Neural cell (in vitro differentiated cells): ENCODE results near the gene CACNA1E. TPM values are rescaled to one million over a fixed set of nuclear protein-coding genes. Genes with fewer than 3 reads are reported as not detected.

ENCODE experiments used
- H2AFZ ChIP-seq: fragments of 200-600, 300-800 bp; sonication (generic), shearing (Covaris generic); 2 replicates; pipeline ENCODE4 v1.6.0; 2014; ENCODE audit warnings: low read depth, mild to moderate bottlenecking, antibody characterized with exemption, low read length, moderate library complexity
- H3F3A ChIP-seq: fragments of 200-600 bp; shearing (Covaris generic); 2 replicates; pipeline ENCODE4 v1.6.1; 2016; ENCODE audit warnings: mild to moderate bottlenecking, moderate library complexity, mixed read lengths, antibody characterized with exemption, low read length; ENCODE audit not compliant: insufficient read depth, poor library complexity, severe bottlenecking
- H3K27ac ChIP-seq: fragments of 200-600, 300-800 bp; sonication (generic), shearing (Covaris generic); 2 replicates; pipeline ENCODE4 v1.5.1; 2014; ENCODE audit warnings: mild to moderate bottlenecking, low read length, moderate library complexity
- H3K27me3 ChIP-seq: fragments of 300-800, 200-600 bp; sonication (generic), shearing (Covaris generic); 2 replicates; pipeline ENCODE4 v1.6.0; 2014; ENCODE audit warnings: mild to moderate bottlenecking, low read depth, low read length, moderate library complexity; ENCODE audit not compliant: insufficient read depth
- H3K36me3 ChIP-seq: fragments of 300-800, 200-600 bp; sonication (generic), shearing (Covaris generic); 2 replicates; pipeline ENCODE4 v1.5.1; 2014; ENCODE audit warnings: mild to moderate bottlenecking, antibody characterized with exemption, low read length, moderate library complexity; ENCODE audit not compliant: insufficient read depth
- H3K4me2 ChIP-seq: fragments of 300-800, 200-600 bp; sonication (generic), shearing (Covaris generic); 2 replicates; pipeline ENCODE4 v1.6.0; 2014; ENCODE audit warnings: mild to moderate bottlenecking, low read length
- H3K4me3 ChIP-seq: fragments of 300-800, 200-600 bp; sonication (generic), shearing (Covaris generic); 2 replicates; pipeline ENCODE4 v1.5.1; 2014; ENCODE audit warnings: mild to moderate bottlenecking, low read length, moderate library complexity
- H3K79me2 ChIP-seq: fragments of 200-600 bp; shearing (Covaris generic); replicated peaks from 2 replicates; pipeline ENCODE4 v1.6.0; 2014; ENCODE audit warnings: mild to moderate bottlenecking, low read length, moderate library complexity; ENCODE audit not compliant: insufficient read depth
- H3K9ac ChIP-seq: fragments of 300-800, 200-600 bp; sonication (generic), shearing (Covaris generic); 2 replicates; pipeline ENCODE4 v1.6.1; 2016; ENCODE audit warnings: mild to moderate bottlenecking, low read length, mixed read lengths
- H3K9me2 ChIP-seq: fragments of 200-600 bp; shearing (Covaris generic); 2 replicates; pipeline ENCODE4 v1.6.1; 2016; ENCODE audit warnings: mild to moderate bottlenecking, low read length, mixed read lengths; ENCODE audit not compliant: insufficient read depth
- H3K9me3 ChIP-seq: fragments of 200-600, 300-800 bp; sonication (generic), shearing (Covaris generic); 2 replicates; pipeline ENCODE4 v1.6.1; 2016; ENCODE audit warnings: mild to moderate bottlenecking, mixed run types, low read length, moderate library complexity, mixed read lengths
- H4K20me1 ChIP-seq: fragments of 200-600 bp; shearing (Covaris generic); 2 replicates; pipeline ENCODE4 v1.6.1; 2016; ENCODE audit warnings: mild to moderate bottlenecking, mixed run types; ENCODE audit not compliant: insufficient read depth
- EP300 ChIP-seq: fragments of 450-650 bp; conservative IDR thresholded peaks from 2 replicates; pipeline ENCODE4 v1.6.1; 2014; ENCODE audit warnings: antibody characterized with exemption, mild to moderate bottlenecking, moderate library complexity; ENCODE audit not compliant: poor library complexity, severe bottlenecking
- EZH2 ChIP-seq: fragments of 200-600, 300-800 bp; shearing (Covaris generic), sonication (generic); IDR thresholded peaks from 2 replicates; pipeline ENCODE4 v1.6.1; 2014; ENCODE audit warnings: antibody characterized with exemption, low read length, borderline replicate concordance, mild to moderate bottlenecking; ENCODE audit not compliant: insufficient read depth, poor library complexity, severe bottlenecking
- MXI1 ChIP-seq: fragments of 450-650 bp; conservative IDR thresholded peaks from 2 replicates; pipeline ENCODE4 v1.6.1; 2014; ENCODE audit warnings: antibody characterized with exemption, mild to moderate bottlenecking; ENCODE audit not compliant: poor library complexity, severe bottlenecking
- POLR2AphosphoS5 ChIP-seq: IDR thresholded peaks from 2 replicates; pipeline ENCODE4 v1.6.1; 2012
- RAD21 ChIP-seq: fragments of 450-650 bp; conservative IDR thresholded peaks from 2 replicates; pipeline ENCODE4 v1.6.1; 2014; ENCODE audit warnings: antibody characterized with exemption, mild to moderate bottlenecking, moderate library complexity
- SMC3 ChIP-seq: fragments of 450-650 bp; conservative IDR thresholded peaks from 2 replicates; pipeline ENCODE4 v1.6.1; 2014; ENCODE audit warnings: antibody characterized with exemption, mild to moderate bottlenecking, moderate library complexity; ENCODE audit not compliant: poor library complexity
- TAF1 ChIP-seq: IDR thresholded peaks from 2 replicates; pipeline ENCODE4 v1.6.1; 2012; ENCODE audit warnings: low read depth
- polyA plus RNA-seq: library from polyadenylated mRNA; depleted of rRNA; stranded (reverse); fragments of >200 nt; gene quantifications from 2 replicates; pipeline ENCODE4 v1.2.3, GENCODE V29; 2014
- TF ChIP-seq, protein P1 (sequence below): IDR thresholded peaks from 2 replicates; pipeline ENCODE4 v1.6.1; 2012; ENCODE audit warnings: borderline replicate concordance
- TF ChIP-seq, protein P2 (sequence below): fragments of 450-650 bp; IDR thresholded peaks from 2 replicates; pipeline ENCODE4 v1.5.1; 2014; ENCODE audit warnings: antibody characterized with exemption, mild to moderate bottlenecking, moderate library complexity; ENCODE audit not compliant: poor library complexity, severe bottlenecking

CACNA1E gene
- polyA plus RNA-seq, 1 donor from 2014 or later = 29.5 TPM

DNA sequence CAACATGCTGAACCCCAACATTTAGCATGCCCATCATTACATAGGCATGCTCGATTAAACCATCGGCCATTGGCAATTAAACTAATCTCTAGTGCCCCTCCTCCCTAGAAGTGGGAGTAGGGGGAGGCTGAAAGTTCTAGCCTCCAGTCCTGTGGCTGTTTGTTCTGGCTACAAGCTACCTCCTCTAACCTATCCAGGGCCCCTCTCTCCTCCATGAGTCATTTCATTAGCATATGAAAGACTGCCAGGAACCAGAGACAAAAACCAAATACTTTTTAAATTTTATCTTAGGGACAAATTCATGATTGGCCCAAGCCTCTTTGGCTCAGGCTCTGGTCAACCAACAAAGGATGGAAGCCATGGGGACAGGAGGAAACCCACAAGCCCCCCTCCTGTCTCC is 231.1 kb downstream of the CACNA1E start:
- Histone ChIP-seq H3K4me3 (no peak overlapping the region), H3K27ac (no peak overlapping the region), H3K27me3 (no peaks in the 10 kb centered on the region), H3F3A (no peaks in the 10 kb centered on the region), H3K79me2 (no peaks in the 10 kb centered on the region), H3K36me3 (no peaks in the 10 kb centered on the region), H3K4me2 (no peak overlapping the region), H4K20me1 (no peaks in the 10 kb centered on the region), H3K9ac (no peak overlapping the region), H3K9me2 (no peaks in the 10 kb centered on the region), H2AFZ (no peak overlapping the region), H3K9me3 (no peaks in the 10 kb centered on the region)
- TF ChIP-seq, protein P1, sequence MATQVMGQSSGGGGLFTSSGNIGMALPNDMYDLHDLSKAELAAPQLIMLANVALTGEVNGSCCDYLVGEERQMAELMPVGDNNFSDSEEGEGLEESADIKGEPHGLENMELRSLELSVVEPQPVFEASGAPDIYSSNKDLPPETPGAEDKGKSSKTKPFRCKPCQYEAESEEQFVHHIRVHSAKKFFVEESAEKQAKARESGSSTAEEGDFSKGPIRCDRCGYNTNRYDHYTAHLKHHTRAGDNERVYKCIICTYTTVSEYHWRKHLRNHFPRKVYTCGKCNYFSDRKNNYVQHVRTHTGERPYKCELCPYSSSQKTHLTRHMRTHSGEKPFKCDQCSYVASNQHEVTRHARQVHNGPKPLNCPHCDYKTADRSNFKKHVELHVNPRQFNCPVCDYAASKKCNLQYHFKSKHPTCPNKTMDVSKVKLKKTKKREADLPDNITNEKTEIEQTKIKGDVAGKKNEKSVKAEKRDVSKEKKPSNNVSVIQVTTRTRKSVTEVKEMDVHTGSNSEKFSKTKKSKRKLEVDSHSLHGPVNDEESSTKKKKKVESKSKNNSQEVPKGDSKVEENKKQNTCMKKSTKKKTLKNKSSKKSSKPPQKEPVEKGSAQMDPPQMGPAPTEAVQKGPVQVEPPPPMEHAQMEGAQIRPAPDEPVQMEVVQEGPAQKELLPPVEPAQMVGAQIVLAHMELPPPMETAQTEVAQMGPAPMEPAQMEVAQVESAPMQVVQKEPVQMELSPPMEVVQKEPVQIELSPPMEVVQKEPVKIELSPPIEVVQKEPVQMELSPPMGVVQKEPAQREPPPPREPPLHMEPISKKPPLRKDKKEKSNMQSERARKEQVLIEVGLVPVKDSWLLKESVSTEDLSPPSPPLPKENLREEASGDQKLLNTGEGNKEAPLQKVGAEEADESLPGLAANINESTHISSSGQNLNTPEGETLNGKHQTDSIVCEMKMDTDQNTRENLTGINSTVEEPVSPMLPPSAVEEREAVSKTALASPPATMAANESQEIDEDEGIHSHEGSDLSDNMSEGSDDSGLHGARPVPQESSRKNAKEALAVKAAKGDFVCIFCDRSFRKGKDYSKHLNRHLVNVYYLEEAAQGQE = no peak
- TF ChIP-seq EP300 (no peak), EZH2 (no peak), SMC3 (no peak), POLR2AphosphoS5 (no peak), TAF1 (no peak), MXI1 (no peak), RAD21 (no peak)
- TF ChIP-seq, protein P2, sequence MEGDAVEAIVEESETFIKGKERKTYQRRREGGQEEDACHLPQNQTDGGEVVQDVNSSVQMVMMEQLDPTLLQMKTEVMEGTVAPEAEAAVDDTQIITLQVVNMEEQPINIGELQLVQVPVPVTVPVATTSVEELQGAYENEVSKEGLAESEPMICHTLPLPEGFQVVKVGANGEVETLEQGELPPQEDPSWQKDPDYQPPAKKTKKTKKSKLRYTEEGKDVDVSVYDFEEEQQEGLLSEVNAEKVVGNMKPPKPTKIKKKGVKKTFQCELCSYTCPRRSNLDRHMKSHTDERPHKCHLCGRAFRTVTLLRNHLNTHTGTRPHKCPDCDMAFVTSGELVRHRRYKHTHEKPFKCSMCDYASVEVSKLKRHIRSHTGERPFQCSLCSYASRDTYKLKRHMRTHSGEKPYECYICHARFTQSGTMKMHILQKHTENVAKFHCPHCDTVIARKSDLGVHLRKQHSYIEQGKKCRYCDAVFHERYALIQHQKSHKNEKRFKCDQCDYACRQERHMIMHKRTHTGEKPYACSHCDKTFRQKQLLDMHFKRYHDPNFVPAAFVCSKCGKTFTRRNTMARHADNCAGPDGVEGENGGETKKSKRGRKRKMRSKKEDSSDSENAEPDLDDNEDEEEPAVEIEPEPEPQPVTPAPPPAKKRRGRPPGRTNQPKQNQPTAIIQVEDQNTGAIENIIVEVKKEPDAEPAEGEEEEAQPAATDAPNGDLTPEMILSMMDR = no peak

DNA sequence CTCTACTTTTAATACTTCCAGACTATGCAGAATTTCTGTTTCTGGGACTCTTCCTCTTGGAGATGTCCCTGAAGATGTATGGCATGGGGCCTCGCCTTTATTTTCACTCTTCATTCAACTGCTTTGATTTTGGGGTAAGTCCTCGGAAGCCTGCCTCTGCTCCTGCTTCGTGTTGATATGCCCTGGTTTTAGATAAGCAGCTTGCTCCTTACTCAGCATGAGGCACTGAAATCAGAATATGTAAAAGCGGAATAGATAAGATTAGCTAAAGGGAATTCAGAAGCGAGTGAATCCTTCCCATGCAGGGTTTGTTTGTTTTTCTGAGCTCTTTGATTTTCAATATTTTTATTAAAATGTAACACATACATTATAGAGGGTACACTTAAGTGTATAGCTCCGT is 234.7 kb downstream of the CACNA1E start:
- H3F3A ChIP-seq = no peaks in the 10 kb centered on the region
- H3K27me3 ChIP-seq = no peaks in the 10 kb centered on the region
- TF ChIP-seq, protein P2 = no peak
- no peak for TF ChIP-seq TAF1
- no peak for TF ChIP-seq POLR2AphosphoS5
- TF ChIP-seq EP300 = no peak
- TF ChIP-seq RAD21 = no peak
- TF ChIP-seq EZH2 = no peak
- TF ChIP-seq MXI1 = no peak

More for the DNA sequence above, 234.7 kb downstream of the CACNA1E start:
- H3K27ac ChIP-seq = no peak overlapping the region
- H3K9ac ChIP-seq = no peak overlapping the region
- H4K20me1 ChIP-seq = no peaks in the 10 kb centered on the region
- H3K36me3 ChIP-seq = no peaks in the 10 kb centered on the region
- no peak overlapping the region for H3K4me3 ChIP-seq
- H3K9me3 ChIP-seq = no peaks in the 10 kb centered on the region
- no peak overlapping the region for H2AFZ ChIP-seq
- no peaks in the 10 kb centered on the region for H3K79me2 ChIP-seq
- no peak overlapping the region for H3K4me2 ChIP-seq
- no peaks in the 10 kb centered on the region for H3K9me2 ChIP-seq
